Right atrium auricular region (tissue), 2 donors: ENCODE data around the gene ZNF30. TPM values are rescaled to one million over a fixed set of nuclear protein-coding genes. Genes with fewer than 3 reads are reported as not detected.
"Not testable (repeated sequence)": the region's sequence is repeated elsewhere in the genome, so short reads cannot be mapped to it uniquely, and the experiment has no call there.

Experiments used
- DNase-seq: peaks from one replicate; pipeline ENCODE4 v3.0.0-alpha.2; 2019; ENCODE audit warnings: low spot score
- H3K27ac ChIP-seq, 2 donors: fragments of 200-600 bp; sonication (generic); 1 replicate in 1 of 2; 2 replicates in 1 of 2; pipeline ENCODE4 v1.5.1; 2016 to 2019
- H3K27me3 ChIP-seq, 2 donors: fragments of 200-600 bp; sonication (generic); one replicate each; pipeline versions ENCODE4 v1.5.1 to v1.6.0; 2017 to 2019
- H3K36me3 ChIP-seq: fragments of 200-600 bp; sonication (generic); one replicate; pipeline ENCODE4 v1.5.1; 2016
- H3K4me1 ChIP-seq, 2 donors: fragments of 200-600 bp; sonication (generic); one replicate each; pipeline versions ENCODE4 v1.5.1 to v1.6.0; 2017 to 2019
- H3K4me3 ChIP-seq, 2 donors: fragments of 200-600 bp; sonication (generic); 1 replicate in 1 of 2; 2 replicates in 1 of 2; pipeline ENCODE4 v1.5.1; 2017 to 2019; ENCODE audit warnings: mild to moderate bottlenecking in 1 of 2, moderate library complexity in 1 of 2
- H3K9me3 ChIP-seq, 2 donors: fragments of 200-600 bp; sonication (generic); one replicate each; pipeline ENCODE4 v1.5.1; 2019
- CTCF ChIP-seq, 2 donors: fragments of 200-600 bp; sonication (generic); IDR thresholded peaks; one replicate each; pipeline ENCODE4 v1.5.1; 2019; ENCODE audit warnings: antibody characterized with exemption in 2 of 2
- total RNA-seq, 2 donors: library from RNA; depleted of rRNA; stranded (reverse); fragments of >200 nt; gene quantifications; one replicate each; pipeline ENCODE4 v1.1.0, GENCODE V29; 2016

ZNF30 gene
- total RNA-seq, 2 donors from 2014 or later = 1.5 to 1.7 TPM

- no peak for DNase-seq
- H3K4me3 ChIP-seq = peak overlapping the region; percentile 79 to 90
- TF ChIP-seq CTCF (IDR thresholded peaks at IDR 0.05) = no peak
- peaks cover 0 to 23% of the 10 kb centered on the region in 2 donors for H3K4me1 ChIP-seq
- H3K36me3 ChIP-seq = peaks cover 29% of the 10 kb centered on the region
- peaks cover 25 to 36% of the 10 kb centered on the region in 2 donors for H3K9me3 ChIP-seq
- peak overlapping the region; percentile 38 to 66 for H3K27ac ChIP-seq
- H3K27me3 ChIP-seq = no peaks in the 10 kb centered on the region
Measured at GRCh38 chr19:34962687-34963572, 36.2 kb downstream of the ZNF30 start.

GRCh38 chr19:34963573-34964406 lies 37.1 kb downstream of the ZNF30 start, which contains the start of gene ZNF792:
TSS of gene ZNF792 (minus strand) at chr19:34964229. CDS start at chr19:34963662, 567 bp downstream.
- Histone ChIP-seq H3K9me3 (peaks cover 17 to 28% of the 10 kb centered on the region in 2 donors), H3K27ac (peak within 1 kb of the TSS; percentile 38 to 66)

GRCh38 chr19:34964598-34964997 lies 37.9 kb downstream of the ZNF30 start:
- peaks cover 0 to 23% of the 10 kb centered on the region in 2 donors for H3K4me1 ChIP-seq
- no peak overlapping the region for H3K4me3 ChIP-seq
- H3K9me3 ChIP-seq = peaks cover 10 to 20% of the 10 kb centered on the region in 2 donors
- H3K27ac ChIP-seq = no peak overlapping the region
- H3K36me3 ChIP-seq = peaks cover 13% of the 10 kb centered on the region
- H3K27me3 ChIP-seq = no peaks in the 10 kb centered on the region
- no peak for TF ChIP-seq CTCF (IDR thresholded peaks at IDR 0.05)
- no peak for DNase-seq

More at GRCh38 chr19:34963573-34964406, 37.1 kb downstream of the ZNF30 start, which contains the start of gene ZNF792:
- peak within 1 kb of the TSS; percentile 79 to 90 for H3K4me3 ChIP-seq
- TF ChIP-seq CTCF (IDR thresholded peaks at IDR 0.05) = no peak
- H3K36me3 ChIP-seq = peaks cover 21% of the 10 kb centered on the region
- peaks cover 0 to 23% of the 10 kb centered on the region in 2 donors for H3K4me1 ChIP-seq
- no peaks in the 10 kb centered on the region for H3K27me3 ChIP-seq
- peak; percentile 62 for DNase-seq

- not testable (repeated sequence) for H3K4me3 ChIP-seq, H3K27me3 ChIP-seq, DNase-seq, H3K27ac ChIP-seq, H3K36me3 ChIP-seq
- Histone ChIP-seq H3K4me1 (peaks cover 0 to 23% of the 10 kb centered on the region in 2 donors), H3K9me3 (peaks cover 2 to 10% of the 10 kb centered on the region in 2 donors)
Measured at GRCh38 chr19:34965505-34965904, 38.8 kb downstream of the ZNF30 start.

GRCh38 chr19:34967551-34967950 lies 40.8 kb downstream of the ZNF30 start:
- TF ChIP-seq CTCF (IDR thresholded peaks at IDR 0.05) = no peak
- Histone ChIP-seq H3K4me3 (no peak overlapping the region), H3K27ac (no peak overlapping the region), H3K9me3 (no peaks in the 10 kb centered on the region), H3K4me1 (peaks cover 0 to 13% of the 10 kb centered on the region in 2 donors), H3K27me3 (no peaks in the 10 kb centered on the region), H3K36me3 (no peaks in the 10 kb centered on the region)
- no peak for DNase-seq

GRCh38 chr19:34969721-34970120 lies 43.0 kb downstream of the ZNF30 start:
- TF ChIP-seq CTCF (IDR thresholded peaks at IDR 0.05) = no peak
- no peak overlapping the region for H3K27ac ChIP-seq
- peaks cover 0 to 13% of the 10 kb centered on the region in 2 donors for H3K4me1 ChIP-seq
- no peak for DNase-seq
- no peaks in the 10 kb centered on the region for H3K27me3 ChIP-seq
- H3K9me3 ChIP-seq = no peaks in the 10 kb centered on the region
- no peaks in the 10 kb centered on the region for H3K36me3 ChIP-seq
- H3K4me3 ChIP-seq = no peak overlapping the region

- not testable (repeated sequence) for H3K27ac ChIP-seq, H3K4me3 ChIP-seq, H3K9me3 ChIP-seq, H3K36me3 ChIP-seq, DNase-seq, H3K27me3 ChIP-seq
- H3K4me1 ChIP-seq = peaks cover 0 to 13% of the 10 kb centered on the region in 2 donors
Measured at GRCh38 chr19:34970185-34970780, 43.6 kb downstream of the ZNF30 start.
